GM18520 (cell line): ENCODE measurements around the gene MAGI1.
"Not testable (repeated sequence)": the region's sequence is repeated elsewhere in the genome, so short reads cannot be mapped to it uniquely, and the experiment has no call there.

Experiments used
- ATAC-seq: cut with Tn5 transposase; IDR thresholded peaks from one replicate; pipeline ENCODE4 v1.9.1; 2021; ENCODE audit not compliant: unreplicated experiment

MAGI1 gene

DNA sequence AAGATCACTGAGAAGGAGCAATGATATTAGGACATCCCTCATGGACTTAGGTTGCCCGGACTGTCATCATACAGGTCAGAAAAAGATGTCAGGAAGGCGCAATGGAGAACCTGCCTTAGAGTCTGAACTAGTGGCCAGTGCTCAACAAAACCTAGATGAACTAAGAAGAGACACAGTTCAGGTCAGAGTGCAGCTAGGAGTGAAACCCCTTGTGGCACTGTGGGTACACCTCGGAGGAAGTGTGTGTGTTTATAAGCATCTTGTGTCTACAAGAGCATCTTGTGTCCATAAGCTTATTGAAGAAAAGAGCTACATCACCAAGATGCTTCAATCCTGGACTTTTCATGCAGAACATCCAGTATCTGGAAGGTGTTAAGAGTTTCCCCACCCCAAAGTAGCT lies 315.7 kb downstream of the MAGI1 start:
- ATAC-seq = no peak

DNA sequence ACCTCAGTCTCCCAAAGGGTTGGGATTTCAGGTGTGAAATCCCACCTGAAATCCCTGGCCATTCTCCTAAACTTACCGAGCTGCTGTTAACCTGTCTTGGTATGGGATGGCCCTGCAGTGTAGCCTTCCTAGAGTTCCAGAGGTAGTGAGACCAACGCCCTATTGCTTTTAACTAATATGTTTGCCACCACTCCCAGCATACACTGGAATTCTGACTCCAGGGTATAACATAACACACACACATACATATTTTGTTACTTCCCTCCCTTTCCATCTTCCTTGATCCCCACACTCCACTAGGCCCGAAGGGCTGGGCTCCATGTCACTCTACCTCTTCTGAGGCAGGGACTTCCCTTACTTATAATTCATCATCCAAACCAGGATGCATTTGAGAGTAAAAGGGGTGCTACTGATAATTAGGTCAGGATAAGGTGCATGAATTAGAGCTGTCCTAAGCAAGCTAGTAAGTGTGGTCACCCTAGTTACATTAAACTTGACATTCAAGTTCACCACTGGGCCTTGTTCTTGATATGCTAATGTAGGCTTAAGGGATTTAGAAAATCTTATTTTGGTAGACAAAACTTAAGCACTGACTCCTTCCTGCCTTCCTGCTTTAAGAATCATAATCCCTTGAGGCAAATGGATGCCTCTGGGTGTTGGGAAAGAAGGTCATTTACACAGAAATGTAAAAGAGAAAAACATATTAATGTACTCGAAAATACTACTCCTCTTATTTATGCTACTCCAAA lies 317.6 kb downstream of the MAGI1 start:
- ATAC-seq = no peak

DNA sequence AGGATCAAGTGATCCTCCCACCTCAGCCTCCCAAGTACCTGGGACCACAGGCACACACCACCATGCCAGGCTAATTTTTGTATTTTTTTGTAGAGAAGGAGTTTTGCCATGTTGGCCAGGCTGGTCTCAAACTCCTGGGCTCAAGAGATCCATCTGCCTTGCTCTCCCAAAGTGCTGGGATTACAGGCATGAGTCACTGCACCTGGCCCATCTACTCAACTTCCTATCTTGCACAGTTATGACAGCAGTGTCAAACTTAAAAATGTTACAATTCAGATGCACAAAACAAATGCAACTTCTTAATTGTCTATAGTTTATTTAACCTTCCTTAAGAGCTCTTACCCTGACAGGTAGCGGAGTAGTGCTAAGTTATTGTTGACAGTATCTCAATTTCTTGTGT lies 319.1 kb downstream of the MAGI1 start:
- not testable (repeated sequence) for ATAC-seq

DNA sequence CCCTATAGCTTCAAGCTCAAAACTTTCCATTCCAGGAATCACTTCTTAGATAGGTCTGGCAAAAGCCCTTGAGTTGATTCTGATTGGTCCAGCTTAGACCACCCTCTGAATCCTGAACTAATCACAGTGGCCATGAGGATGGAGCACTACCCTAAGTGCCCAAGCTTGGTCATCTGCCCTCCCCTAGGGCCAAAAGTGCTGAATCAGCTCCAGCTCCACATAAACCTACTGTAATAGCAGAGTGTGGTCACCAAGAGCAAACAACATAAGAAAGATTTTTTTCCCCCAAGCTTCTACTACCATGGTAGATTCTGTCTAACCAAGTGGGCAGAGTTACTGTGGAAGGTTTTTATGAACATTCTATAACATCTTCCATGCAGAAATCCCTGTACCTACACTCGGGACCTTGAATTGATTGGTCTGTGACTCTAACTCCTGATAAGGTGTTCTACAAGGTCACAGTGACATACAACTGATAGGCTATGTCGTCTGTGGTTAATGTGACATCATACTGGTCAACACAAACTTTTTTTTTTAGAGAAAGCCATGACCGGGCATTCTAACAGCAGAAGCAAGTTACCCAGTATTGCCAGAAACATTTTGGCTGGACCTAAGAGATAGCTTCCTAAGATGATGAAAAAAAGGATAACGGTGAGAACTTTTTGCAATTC lies 320.9 kb downstream of the MAGI1 start:
- no peak for ATAC-seq

DNA sequence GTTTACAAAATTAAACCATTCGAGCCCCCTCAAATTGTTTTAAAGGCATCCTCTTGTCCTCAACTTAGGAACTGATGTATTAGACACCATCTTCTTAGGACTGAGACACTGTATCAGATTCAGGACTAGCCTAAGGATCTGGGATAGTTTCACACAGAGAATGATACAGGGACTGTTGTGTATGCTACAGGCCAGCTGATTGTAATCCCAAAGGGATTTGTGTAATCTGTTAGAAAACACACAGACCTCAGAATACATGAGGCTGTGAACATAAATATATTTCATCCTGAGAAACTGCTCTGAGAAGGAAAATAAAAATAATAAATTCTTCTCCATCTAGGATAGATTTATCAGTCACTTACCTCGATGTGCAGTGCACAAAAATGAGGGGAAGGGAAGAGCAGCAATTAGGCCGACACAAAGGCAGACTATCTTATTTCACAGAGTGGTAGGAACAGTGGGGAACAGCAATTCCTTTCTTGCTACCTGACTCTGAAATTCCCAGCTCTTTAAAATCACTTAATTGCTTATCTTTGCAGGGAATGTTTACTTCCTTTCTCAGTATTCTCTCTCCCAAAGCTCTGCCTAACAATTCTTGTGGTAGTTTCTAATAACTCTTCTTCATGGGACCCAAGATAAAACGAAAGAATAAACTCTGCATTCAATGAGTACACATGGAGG lies 322.5 kb downstream of the MAGI1 start:
- no peak for ATAC-seq

DNA sequence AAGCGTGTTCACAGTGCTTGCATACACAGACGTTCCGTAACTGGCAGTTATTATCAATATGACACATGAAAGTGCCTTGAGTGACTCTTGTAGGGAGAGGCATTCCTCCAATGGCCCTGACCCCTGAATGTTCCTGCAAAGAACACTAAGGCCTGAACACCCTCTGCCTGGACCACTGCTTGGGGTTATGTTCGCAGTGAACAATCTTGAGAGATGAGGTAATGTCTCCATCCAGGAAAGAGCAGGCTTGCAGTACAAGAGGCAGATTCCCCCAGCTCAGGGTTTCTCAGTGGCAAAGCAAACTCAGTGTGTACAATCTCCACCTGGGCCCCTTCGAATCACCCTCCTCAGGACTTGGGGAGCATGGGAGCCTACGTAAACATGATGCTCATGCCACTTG lies 324.6 kb downstream of the MAGI1 start:
- ATAC-seq = no peak

DNA sequence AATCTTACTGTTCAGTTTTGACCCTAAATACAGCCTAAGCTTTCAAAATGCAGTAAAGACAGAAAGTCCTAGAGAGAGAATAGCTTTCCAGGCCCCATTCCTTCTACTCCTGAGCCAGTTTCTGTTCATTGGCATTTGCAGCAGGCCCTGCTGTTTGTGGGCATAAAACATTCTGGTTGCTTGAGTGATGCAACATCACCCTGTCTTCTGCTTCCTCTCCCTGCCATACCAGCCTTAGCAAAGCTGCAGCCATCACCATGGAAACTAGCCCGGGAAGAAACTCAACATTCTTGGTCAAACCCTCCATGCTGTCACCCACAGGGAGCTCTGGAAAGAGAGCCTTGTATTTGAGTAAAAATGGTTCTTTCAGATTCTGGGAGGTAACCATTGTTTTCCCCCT lies 325.7 kb downstream of the MAGI1 start:
- no peak for ATAC-seq

DNA sequence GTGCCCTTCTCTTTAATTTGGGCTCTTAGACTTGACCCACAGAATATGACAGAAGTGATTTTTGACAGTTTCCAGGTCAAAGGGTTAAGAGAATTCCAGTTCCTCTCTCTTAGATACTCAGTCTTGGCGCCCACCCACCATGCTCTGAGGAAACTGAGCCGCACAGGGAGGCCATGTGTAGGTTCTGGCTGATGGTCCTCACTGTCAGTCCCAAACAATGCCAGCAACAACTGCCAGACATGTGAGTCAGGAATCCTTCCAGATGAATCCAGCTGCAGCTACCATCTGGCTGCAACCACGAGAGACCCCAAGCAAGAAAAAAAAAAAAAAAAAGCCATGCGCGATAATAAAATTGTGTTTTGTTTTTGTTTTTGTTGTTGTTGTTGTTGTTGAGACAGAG lies 326.6 kb downstream of the MAGI1 start:
- no peak for ATAC-seq

DNA sequence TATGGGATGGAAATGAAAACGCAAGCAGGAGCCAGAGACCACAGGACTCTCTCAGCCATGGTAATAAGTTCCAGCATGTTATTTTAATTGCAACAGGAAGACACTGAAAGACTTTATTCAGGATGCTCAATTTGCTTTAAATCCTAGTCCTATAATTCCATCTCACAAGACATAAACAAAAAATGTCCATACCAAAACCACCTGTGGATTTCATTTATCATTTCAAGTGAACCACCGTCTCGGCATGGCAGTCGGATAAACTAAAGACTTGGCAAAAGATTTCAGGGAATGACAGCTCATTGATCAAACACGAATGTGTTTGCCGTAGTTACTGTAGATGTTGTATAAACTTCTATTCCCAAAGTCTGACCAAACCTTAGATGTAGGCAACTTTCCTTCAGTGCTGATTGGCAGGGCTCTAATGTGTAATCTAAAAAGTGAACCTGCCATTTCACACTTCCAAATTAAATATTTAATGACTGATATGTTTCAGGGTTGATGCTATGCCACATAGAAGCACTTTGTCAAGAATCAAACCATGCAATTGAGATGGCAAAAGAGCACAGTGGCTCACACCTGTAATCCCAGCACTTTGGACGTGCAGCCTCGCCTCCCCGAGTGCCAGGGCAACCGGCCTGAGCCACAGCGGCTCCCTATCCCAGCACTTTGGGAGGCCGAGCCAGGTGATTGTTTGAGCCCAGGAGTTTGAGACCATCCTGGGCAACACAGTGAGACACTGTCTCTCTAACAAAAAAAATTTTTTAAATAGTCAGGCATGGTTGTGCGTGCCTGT lies 331.7 kb downstream of the MAGI1 start:
- no peak for ATAC-seq

DNA sequence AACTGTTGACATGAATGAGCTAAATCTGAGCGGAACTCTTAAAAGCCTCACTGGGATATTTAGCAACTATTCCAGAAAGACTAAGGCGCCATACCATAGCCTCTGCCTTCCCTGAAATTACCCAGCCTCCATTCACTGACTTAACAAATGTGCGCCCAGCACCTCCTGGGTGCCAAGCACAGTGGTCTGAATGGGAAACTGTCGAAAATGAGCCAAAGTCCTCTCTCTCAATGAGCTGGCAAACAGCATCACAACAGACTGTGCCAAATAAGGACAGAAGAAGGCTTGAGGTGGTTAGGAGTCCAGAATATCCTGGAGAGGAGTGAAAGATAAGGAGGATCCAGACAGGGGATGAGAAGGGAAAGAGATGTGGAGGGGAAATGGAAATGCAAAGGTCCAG lies 332.4 kb downstream of the MAGI1 start:
- ATAC-seq = no peak

DNA sequence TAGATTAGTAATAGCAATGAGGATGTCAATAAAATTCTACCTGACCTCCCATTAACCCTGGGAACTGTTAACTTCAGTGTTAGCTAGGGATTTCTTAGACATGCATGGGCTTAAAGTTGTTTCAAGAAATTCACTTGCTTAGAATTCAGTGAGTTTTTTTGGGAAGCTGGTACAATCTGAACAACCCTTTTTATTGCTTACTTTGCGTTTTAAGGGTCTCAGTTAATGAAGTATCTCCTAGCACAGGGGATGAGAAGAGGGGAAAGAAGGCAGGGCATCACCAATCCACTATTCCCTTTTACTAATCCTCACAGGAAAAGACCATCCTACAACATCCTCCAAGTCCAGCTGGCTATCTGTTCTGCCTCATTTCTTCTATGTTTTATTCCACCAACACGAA lies 334.9 kb downstream of the MAGI1 start:
- ATAC-seq = no peak

DNA sequence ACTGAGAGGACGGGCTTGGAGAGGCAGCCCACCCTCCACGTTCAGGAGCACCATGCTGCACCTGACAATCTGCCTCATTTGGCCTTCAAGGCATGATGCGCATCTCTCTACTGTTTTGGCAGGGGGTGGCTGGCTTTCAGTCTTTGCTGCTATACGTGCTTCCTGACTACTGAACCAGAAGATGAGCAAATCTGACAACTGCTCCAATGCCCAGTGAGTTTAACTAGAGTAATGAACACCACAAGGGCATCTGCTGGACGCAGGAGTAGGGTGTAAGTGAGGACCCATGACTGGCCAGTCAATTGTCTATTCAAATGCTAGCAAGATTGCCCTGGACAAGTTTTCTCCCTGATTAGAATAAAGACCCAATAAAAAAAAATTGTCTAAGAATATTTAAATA lies 335.7 kb downstream of the MAGI1 start:
- ATAC-seq = no peak

DNA sequence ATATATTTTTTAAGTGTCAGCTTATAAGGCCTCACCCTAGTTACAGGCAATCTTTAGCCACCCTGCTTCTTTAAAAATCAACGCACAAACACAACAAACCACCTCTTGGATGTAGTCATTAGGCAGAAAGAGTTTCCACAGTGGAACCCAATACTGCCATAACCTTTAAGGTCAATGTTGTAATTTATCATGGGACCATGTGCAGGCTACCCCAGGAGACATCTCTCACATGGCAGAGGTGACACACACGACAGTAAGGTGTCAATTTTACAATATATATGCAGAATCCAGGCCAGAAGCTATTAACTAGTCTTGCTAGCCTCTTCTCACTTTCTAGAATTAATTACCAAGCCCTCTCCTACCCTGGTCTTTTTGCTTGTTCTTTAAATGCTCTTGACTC lies 336.5 kb downstream of the MAGI1 start:
- ATAC-seq = no peak

DNA sequence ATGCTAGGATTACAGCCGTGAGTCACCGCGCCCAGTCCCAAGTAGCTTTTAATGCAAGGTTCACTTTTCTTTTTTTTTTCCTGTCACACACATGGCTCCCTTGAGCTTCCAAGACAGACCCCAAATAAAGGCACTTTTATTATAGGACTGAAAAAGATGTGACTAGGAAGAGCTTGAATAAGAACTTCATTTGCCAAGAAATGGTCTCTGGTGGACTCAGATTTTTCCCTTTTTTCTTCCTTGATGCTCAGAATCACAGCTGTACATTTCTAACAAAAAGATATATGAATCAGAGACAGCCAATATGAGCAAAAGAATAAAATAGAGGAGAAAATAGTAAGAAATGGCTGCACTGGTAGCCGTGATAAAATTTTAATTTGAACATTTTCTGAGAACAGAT lies 337.2 kb downstream of the MAGI1 start:
- no peak for ATAC-seq

DNA sequence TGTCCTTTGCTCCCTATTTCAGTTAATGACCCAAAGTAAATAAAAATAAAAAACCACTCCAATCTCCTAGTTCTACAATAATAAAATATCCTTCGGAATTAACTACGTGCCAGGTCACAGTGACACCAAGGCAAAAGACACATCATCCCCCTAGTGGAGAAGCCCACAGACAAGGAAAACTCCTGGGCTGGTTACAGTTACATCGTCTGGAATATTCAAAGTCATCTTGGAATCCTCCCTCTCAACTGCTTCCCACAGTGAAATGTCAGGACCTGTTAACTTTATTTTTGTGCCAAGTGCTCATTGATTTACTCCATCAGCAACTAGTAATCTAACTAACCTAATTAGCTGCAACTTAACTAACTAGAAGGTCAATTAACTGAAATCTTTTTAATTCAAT lies 349.3 kb downstream of the MAGI1 start:
- ATAC-seq = no peak

DNA sequence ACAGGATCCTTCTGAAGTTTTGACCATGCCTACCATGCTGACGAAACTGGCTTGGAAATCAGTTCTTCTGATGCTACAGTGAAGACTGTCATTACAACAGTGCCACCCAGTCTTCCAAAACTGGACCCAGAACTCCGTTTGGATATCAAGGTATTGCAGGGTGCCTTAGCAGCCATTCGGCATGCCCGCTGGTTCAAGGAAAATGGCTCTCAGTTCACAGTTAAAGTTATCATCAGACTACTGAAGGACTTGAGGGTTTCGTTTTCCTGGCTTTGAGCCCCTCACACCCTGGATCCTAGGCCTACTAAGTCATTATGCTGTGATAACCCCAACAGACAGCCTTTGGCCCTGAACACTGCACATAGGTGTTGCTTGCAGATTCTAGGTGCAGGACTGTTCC lies 351.0 kb downstream of the MAGI1 start:
- no peak for ATAC-seq

DNA sequence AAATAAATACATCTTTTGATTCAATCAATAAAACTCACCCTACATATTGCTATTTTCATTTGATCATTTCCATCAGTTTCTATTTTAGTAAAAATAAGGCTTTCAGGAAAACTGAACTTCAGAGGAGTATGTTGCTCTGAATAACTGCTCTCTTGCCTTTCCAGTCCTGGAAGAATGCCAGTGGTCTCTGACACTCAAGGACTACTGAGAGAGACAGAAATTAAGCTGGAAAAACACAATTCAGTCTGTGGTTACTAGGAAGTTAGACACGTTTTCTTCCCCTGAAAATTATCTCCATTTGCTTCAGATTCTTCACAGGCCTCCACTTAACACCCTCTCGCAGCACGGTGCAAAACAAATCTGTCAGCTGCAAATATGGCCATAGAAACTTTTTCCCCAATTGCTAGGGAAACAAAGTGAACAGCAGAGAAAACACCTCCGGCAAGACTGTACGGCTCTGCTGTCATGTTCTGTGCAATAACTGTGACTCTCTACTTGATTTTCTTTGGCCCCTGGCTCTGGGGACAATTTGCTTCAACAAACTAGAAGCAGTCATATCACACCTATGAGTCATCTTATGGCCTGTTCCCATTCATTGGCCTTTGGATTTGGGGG lies 353.0 kb downstream of the MAGI1 start:
- no peak for ATAC-seq

DNA sequence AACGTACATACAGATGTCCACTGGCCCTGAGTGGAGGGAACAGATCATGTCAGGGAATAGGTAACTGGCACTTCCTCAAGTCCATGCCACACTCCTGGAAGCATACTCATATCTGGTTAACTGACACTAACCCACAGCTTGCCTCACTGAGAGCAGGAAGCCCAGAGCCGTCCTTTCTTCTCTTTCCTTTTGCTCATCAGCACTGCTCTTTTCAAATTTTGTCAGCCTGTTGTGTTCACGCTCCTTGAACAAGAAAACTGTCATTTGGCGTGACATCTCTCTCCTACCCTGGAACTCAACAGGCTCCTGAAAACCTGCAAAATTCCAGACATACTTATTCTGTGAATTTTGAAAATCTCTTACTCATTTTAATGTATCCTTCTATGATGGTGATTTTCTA lies 360.2 kb downstream of the MAGI1 start:
- no peak for ATAC-seq

DNA sequence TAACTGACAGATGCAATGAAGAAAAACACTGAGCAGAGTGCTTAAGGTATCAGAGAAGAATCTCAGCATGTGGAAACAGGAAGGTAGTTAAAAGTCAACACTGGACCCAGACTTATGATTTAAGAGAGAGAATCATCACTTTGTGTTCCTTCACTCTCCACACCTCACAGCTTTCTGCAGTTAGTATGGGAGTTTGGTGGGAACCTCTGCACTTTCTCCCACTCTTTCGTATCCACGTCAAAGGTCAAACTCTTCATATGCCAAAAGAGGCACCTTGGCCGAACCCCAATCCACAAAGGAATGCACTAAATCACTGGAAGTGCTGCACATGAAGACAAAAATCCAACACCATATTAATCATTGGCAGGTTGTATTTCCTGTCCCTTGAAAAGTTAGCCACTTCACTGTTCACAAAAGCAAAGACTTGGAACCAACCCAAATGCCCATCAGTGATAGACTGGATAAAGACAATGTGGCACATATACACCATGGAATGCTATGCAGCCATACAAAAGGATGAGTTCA lies 361.2 kb downstream of the MAGI1 start:
- ATAC-seq = no peak

DNA sequence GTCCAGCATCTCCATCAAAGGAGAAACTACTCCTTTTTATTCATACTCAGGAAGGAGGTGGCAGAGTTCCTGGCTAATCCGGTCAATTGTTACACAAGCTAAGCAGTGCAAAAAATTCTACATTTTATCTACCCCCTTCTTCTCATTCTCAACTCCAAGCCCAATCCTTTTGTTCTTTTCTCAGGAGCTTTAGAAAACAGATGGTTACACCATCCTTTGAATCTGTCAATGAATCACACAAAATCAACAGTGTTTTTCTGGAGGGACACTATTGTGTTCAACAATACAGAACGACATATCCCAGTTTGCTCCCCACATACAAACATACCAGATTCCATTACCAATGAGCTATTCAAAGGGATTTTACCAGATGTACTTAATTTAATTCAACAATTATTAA lies 362.1 kb downstream of the MAGI1 start:
- no peak for ATAC-seq

DNA sequence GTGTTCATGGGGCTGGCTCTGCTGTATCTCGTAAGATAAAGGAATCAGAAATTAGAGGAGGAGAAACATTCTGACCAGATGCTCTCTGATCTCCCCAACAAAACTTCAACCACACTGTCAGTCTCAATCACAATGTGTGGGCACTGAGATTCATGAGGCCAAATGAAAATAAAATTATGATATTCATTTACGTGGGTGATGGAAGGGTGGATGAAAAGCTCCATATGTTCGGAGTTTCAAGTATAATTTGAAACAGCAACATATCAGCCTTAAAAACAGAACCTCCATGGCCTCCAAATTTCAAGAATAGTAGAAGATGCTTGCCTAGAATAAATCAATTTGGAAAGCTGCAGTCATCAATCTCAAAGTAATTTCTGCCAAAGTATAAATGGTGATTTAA lies 363.7 kb downstream of the MAGI1 start:
- ATAC-seq = no peak
